Measurements from ENCODE around the gene DYRK1A.

Gene DYRK1A

DNA sequence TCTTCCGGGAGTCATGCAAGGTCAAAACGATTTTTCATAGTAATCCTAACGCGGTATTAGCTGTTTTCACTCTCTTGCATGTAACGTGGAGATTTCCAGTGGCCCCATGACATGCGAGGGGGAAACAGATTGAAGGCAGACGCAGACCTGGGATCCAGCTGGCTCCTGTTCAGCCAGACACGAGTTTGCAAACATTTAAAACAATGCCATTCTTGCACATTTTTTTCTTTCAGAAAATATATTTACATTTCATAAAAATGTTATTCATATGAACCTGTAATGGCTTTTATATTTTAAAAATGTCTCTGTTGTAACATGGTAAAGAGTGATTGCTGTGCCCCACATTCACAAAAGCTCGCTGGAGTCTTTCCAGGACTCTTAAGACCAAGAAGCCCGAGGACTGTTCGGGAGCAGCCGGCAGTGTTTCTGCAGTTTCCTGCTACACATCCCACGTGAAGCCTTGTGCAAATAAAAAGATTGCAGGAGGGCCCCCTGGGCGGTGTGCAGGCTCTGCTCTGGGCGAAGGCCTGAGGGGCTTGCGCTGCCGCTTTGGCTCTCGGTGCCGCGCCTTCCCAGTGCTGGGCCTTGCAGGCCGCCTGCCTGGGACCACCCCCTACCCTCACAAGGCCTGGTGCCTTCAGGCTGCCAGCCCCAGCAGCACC, 184.9 kb downstream of the DYRK1A start:
- peak; percentile 79 for DNase-seq (ENCODE audit: low read depth)
- TF ChIP-seq, protein P1, sequence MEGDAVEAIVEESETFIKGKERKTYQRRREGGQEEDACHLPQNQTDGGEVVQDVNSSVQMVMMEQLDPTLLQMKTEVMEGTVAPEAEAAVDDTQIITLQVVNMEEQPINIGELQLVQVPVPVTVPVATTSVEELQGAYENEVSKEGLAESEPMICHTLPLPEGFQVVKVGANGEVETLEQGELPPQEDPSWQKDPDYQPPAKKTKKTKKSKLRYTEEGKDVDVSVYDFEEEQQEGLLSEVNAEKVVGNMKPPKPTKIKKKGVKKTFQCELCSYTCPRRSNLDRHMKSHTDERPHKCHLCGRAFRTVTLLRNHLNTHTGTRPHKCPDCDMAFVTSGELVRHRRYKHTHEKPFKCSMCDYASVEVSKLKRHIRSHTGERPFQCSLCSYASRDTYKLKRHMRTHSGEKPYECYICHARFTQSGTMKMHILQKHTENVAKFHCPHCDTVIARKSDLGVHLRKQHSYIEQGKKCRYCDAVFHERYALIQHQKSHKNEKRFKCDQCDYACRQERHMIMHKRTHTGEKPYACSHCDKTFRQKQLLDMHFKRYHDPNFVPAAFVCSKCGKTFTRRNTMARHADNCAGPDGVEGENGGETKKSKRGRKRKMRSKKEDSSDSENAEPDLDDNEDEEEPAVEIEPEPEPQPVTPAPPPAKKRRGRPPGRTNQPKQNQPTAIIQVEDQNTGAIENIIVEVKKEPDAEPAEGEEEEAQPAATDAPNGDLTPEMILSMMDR (IDR thresholded peaks at IDR 0.05; ENCODE audit: low read length, missing control alignments) = no peak
- H3K4me3 ChIP-seq (replicated peaks; ENCODE audit: low read depth, low read length) = no peak overlapping the region

DNA sequence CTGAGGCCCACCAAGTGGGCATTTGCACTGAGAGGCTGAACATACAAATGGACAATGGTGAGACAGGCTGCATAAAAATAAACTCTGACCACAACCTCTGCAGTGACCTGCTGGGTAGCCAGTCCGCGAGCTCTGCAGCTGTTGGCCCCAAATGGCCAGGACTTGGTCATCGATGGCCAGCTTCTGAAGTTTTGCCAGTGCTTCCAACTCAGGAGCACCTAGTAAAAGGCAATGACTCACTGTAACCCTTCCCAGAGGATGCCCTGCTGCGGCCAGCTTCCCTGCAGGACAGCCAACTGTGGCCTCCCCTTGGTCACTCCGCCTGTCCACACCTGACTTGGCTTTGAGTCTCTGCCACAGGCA, 185.4 kb downstream of the DYRK1A start:
- TF ChIP-seq, protein P1 (IDR thresholded peaks at IDR 0.05; ENCODE audit: low read length, missing control alignments) = no peak
- no peak for DNase-seq (ENCODE audit: low read depth)

DNA sequence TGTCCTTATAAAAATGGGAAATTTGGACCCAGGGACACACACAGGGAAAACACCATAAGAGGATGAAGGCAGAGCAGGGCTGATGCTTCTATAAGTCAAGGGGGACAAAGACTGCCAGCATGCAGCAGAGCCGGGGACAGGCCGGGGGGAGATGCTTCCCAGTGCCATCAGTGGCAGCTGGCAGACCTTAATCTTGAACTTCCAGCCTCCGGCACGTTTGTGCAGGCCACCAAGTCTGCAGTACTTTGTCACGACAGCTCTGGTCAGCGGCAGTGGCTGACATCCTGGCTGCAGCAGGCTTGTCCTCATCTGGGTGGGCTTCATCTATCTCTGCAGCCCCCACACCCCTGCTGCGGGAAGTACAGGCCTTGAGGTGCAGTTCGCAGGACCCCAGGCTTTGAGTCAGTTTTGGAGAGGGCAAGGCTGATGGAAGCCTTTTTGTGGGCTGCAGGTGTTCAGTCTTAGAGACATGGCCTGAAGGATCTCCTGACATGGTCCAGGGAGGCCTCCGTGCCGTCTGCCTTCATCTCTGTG, 186.0 kb downstream of the DYRK1A start:
- no peak for DNase-seq (ENCODE audit: low read depth)
- H3K4me3 ChIP-seq (replicated peaks; ENCODE audit: low read depth, low read length) = no peak overlapping the region
- TF ChIP-seq, protein P1 (IDR thresholded peaks at IDR 0.05; ENCODE audit: low read length, missing control alignments) = no peak

More for the DNA sequence above, 185.4 kb downstream of the DYRK1A start:
- no peak overlapping the region for H3K4me3 ChIP-seq (replicated peaks; ENCODE audit: low read depth, low read length)

GRCh38 chr21:37553078-37553481, 186.5 kb downstream of the DYRK1A start:
- H3K4me3 ChIP-seq (replicated peaks; ENCODE audit: low read depth, low read length) = no peak overlapping the region
- DNase-seq (ENCODE audit: low read depth) = no peak
- TF ChIP-seq, protein P1 (IDR thresholded peaks at IDR 0.05; ENCODE audit: low read length, missing control alignments) = no peak

DNA sequence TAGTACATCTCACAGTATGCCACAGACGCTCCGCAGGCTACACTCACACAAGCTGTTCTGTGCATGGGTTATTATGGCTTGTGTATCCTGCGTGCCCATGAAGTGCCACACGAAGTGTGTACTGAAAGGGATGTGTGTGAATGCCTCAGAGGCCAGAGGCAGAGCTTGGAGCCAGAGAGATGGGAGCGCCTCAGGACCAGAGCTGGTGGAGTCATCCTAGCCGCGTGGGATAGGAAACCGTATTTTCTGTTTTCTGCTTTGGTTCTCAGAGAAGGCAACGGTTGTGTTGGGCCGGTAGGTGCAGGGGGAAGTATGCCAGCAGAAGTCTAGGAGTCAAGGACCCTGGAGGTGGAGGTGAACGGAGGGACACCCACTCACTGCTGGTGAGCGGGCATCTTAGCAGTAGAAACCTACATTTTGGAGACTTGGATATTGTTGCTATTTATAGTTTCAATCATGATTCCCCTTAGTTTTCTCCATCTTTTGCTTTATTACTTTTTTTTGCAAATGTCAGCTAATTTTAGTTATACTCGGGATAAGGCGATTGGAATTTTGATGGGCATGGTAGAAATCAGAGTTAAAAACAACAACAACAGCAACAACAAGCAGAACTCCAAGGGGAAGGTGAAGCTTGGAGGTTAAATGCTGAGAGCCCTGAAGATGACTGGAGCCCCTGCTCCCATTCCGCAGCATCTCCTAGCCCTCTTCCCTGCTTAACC, 188.2 kb downstream of the DYRK1A start:
- H3K4me3 ChIP-seq (replicated peaks; ENCODE audit: low read depth, low read length) = no peak overlapping the region
- TF ChIP-seq, protein P1 (IDR thresholded peaks at IDR 0.05; ENCODE audit: low read length, missing control alignments) = no peak
- DNase-seq (ENCODE audit: low read depth) = no peak

- TF ChIP-seq, protein P1 (IDR thresholded peaks at IDR 0.05; ENCODE audit: low read length, missing control alignments) = no peak
- H3K4me3 ChIP-seq (replicated peaks; ENCODE audit: low read depth, low read length) = no peak overlapping the region
- no peak for DNase-seq (ENCODE audit: low read depth)
These were observed 189.2 kb downstream of the DYRK1A start for GRCh38 chr21:37555672-37556261.
